Measurements from ENCODE around the gene HLCS.

DNA sequence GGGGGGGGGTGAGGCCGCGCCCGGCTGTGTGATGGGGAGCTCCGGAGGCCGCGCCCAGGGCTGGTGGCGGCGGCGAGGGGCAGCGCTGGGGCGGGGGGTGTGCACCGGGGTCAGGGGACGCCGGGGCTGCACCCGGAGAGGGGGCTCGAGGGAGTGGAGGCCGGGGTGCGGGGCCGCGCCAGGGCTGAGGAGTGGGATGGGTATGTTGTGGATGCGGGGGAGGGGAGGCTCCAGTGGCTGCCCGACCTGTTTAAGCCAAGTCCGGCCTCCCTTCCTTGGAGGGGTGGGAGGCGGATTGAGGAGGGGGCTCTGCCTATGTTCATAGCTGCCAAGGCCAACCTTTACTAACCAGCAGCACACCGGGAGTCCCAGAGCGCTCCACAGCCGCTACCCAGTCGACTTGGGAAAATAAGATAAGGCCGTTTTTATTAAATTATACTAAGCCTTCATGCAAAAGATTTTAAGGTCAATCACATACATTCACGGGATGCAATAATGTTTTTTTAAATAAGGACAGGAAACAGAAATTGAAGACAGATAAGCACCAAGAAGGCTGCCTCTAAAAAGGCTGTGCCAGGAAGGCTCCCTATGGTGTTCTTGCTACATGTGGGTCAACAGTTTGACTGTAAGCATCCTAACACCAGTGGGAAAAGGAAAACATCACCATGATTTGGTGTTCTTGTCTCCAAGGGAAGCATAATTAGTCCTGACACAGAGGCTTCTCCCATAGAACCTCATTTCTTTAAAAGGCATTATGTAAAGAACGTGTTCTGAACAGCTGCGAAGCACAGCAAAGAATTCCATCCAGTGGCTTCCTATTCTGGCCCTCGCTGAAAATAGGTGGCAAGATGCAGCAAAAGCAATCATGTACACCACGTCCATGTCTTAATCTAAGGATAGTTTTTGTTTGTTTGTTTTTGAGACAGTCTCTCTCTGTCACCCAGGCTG lies 626 bp upstream of the HLCS start:
- no peak for TF ChIP-seq CTCF (conservative IDR thresholded peaks at IDR 0.05; ENCODE audit: low read depth, low read length)
- no peak for TF ChIP-seq CEBPB (IDR thresholded peaks at IDR 0.05; ENCODE audit: low read depth, low read length)
- TF ChIP-seq RCOR1 (IDR thresholded peaks at IDR 0.05; ENCODE audit: insufficient replicate concordance, low read length): no peak
- TF ChIP-seq RAD21 (IDR thresholded peaks at IDR 0.05; ENCODE audit: low read length): no peak
- TF ChIP-seq, protein P1, sequence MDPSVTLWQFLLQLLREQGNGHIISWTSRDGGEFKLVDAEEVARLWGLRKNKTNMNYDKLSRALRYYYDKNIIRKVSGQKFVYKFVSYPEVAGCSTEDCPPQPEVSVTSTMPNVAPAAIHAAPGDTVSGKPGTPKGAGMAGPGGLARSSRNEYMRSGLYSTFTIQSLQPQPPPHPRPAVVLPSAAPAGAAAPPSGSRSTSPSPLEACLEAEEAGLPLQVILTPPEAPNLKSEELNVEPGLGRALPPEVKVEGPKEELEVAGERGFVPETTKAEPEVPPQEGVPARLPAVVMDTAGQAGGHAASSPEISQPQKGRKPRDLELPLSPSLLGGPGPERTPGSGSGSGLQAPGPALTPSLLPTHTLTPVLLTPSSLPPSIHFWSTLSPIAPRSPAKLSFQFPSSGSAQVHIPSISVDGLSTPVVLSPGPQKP (IDR thresholded peaks at IDR 0.05; ENCODE audit: borderline replicate concordance, low read depth, low read length): no peak
- no peak for TF ChIP-seq FOS (IDR thresholded peaks at IDR 0.05; ENCODE audit: low read depth, low read length)
- TF ChIP-seq MXI1 (IDR thresholded peaks at IDR 0.05; ENCODE audit: borderline replicate concordance, low read depth, low read length): no peak
- TF ChIP-seq, protein P2, sequence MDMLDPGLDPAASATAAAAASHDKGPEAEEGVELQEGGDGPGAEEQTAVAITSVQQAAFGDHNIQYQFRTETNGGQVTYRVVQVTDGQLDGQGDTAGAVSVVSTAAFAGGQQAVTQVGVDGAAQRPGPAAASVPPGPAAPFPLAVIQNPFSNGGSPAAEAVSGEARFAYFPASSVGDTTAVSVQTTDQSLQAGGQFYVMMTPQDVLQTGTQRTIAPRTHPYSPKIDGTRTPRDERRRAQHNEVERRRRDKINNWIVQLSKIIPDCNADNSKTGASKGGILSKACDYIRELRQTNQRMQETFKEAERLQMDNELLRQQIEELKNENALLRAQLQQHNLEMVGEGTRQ (IDR thresholded peaks at IDR 0.05; ENCODE audit: low read depth, low read length): no peak
- no peak for TF ChIP-seq SMC3 (IDR thresholded peaks at IDR 0.05; ENCODE audit: low read depth, low read length)
- TF ChIP-seq RFX5 (IDR thresholded peaks at IDR 0.05; ENCODE audit: low read depth, low read length): no peak
- TF ChIP-seq POLR2A (IDR thresholded peaks at IDR 0.05; ENCODE audit: low read depth, low read length): no peak
- TF ChIP-seq CHD1 (IDR thresholded peaks at IDR 0.05; ENCODE audit: low read depth, low read length): no peak
- TF ChIP-seq MAFK (IDR thresholded peaks at IDR 0.05; ENCODE audit: low read depth, low read length): no peak

All from IMR-90 (cell line).